HG02678 (cell line): ENCODE results near the gene COL11A1.
"Not testable (repeated sequence)": the region's sequence is repeated elsewhere in the genome, so short reads cannot be mapped to it uniquely, and the experiment has no call there.

Experiments
- ATAC-seq: cut with Tn5 transposase; IDR thresholded peaks from one replicate; pipeline ENCODE4 v1.9.1; 2021; ENCODE audit warnings: mild to moderate bottlenecking, moderate library complexity; ENCODE audit not compliant: unreplicated experiment

COL11A1 gene

GRCh38 chr1:103087256-103087655 lies 21.1 kb downstream of the COL11A1 start:
- ATAC-seq: no peak

GRCh38 chr1:103084181-103084580 lies 24.1 kb downstream of the COL11A1 start:
- no peak for ATAC-seq

GRCh38 chr1:103075316-103076000 lies 32.9 kb downstream of the COL11A1 start:
- ATAC-seq: no peak

- ATAC-seq: no peak
These were observed 34.1 kb downstream of the COL11A1 start for GRCh38 chr1:103074224-103074623.

- ATAC-seq: no peak
These were observed 39.1 kb downstream of the COL11A1 start for GRCh38 chr1:103069201-103069600.

GRCh38 chr1:103063921-103064320 lies 44.4 kb downstream of the COL11A1 start:
- ATAC-seq: no peak

- no peak for ATAC-seq
These were observed 49.9 kb downstream of the COL11A1 start for GRCh38 chr1:103058391-103058790.

- no peak for ATAC-seq
These were observed 51.9 kb downstream of the COL11A1 start for GRCh38 chr1:103056423-103056822.

GRCh38 chr1:103028110-103028509 lies 80.2 kb downstream of the COL11A1 start:
- not testable (repeated sequence) for ATAC-seq

GRCh38 chr1:103025858-103026409 lies 82.4 kb downstream of the COL11A1 start:
- no peak for ATAC-seq

GRCh38 chr1:103024051-103024450 lies 84.3 kb downstream of the COL11A1 start:
- no peak for ATAC-seq

- ATAC-seq: no peak
These were observed 106.3 kb downstream of the COL11A1 start for GRCh38 chr1:103002005-103002404.

GRCh38 chr1:102978874-102979273 lies 129.4 kb downstream of the COL11A1 start:
- ATAC-seq: no peak

- ATAC-seq: no peak
These were observed 131.0 kb downstream of the COL11A1 start for GRCh38 chr1:102977292-102977691.

- ATAC-seq: peak; percentile 67
These were observed 137.7 kb downstream of the COL11A1 start for GRCh38 chr1:102970496-102971078.

- ATAC-seq: no peak
These were observed 140.5 kb downstream of the COL11A1 start for GRCh38 chr1:102967786-102968185.

GRCh38 chr1:102961549-102961948 lies 146.8 kb downstream of the COL11A1 start:
- no peak for ATAC-seq

GRCh38 chr1:102954576-102954975 lies 153.7 kb downstream of the COL11A1 start:
- no peak for ATAC-seq

GRCh38 chr1:102952400-102952799 lies 155.9 kb downstream of the COL11A1 start:
- ATAC-seq: no peak

GRCh38 chr1:102942324-102942723 lies 166.0 kb downstream of the COL11A1 start:
- no peak for ATAC-seq

GRCh38 chr1:102941366-102941947 lies 166.9 kb downstream of the COL11A1 start:
- ATAC-seq: no peak

- no peak for ATAC-seq
These were observed 170.9 kb downstream of the COL11A1 start for GRCh38 chr1:102937401-102937800.
